ENCODE results near the gene SLC26A4.

The SLC26A4 gene

DNA sequence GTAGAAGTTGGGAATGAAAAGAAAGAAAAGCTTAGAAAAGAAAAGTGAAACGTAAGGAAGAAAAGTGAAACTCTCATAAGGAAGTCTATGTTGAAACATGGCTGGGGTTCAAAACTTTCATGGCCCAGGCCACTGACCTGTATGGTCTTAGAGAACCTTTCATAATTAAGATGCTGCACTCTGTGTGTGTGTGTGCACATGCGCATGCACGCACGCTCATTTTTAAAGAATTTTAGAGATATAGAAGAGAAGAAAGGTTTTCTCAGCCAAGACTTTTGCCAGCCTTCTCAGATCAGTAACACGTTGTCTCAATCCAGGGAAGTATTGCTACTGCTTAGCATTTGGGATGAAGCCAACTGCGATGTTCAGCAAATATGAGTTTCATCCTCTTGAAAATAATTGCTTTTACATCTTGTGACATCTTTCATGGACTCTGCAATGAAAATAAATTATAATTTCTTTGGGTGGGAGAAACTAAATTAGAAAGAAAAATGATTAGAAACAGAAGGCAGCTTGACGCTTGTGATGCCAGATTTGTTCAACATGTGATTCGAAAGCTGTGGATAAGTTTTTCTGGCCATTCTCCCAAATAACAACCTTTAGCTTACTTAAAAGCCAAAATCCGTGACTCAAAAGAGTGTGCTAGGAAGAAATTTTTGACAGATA lies 16.2 kb upstream of the SLC26A4 start:
- Histone ChIP-seq H3K36me3 (ENCODE audit: insufficient read depth, low read length) (no peaks in the 10 kb centered on the region), H3K79me2 (ENCODE audit: insufficient read depth, low read length) (no peaks in the 10 kb centered on the region), H2AFZ (ENCODE audit: low read depth, low read length) (no peak overlapping the region), H3K9me3 (ENCODE audit: insufficient read depth, low read length, severe bottlenecking) (no peaks in the 10 kb centered on the region), H3K27ac (ENCODE audit: low read length) (no peak overlapping the region), H3K4me2 (ENCODE audit: insufficient read depth, low read length) (no peak overlapping the region), H3K4me1 (ENCODE audit: insufficient read depth, low read length) (no peaks in the 10 kb centered on the region), H3K4me3 (ENCODE audit: low read depth in 1 of 2, low read length in 2 of 2) (no peak overlapping the region), H3K27me3 (ENCODE audit: insufficient read depth, low read length, poor library complexity) (no peaks in the 10 kb centered on the region), H4K20me1 (ENCODE audit: insufficient read depth, low read length) (no peaks in the 10 kb centered on the region), H3K9ac (ENCODE audit: low read depth, low read length) (no peak overlapping the region)
- ATAC-seq (ENCODE audit: insufficient read depth, low read depth) = no peak
- TF ChIP-seq, protein P1, sequence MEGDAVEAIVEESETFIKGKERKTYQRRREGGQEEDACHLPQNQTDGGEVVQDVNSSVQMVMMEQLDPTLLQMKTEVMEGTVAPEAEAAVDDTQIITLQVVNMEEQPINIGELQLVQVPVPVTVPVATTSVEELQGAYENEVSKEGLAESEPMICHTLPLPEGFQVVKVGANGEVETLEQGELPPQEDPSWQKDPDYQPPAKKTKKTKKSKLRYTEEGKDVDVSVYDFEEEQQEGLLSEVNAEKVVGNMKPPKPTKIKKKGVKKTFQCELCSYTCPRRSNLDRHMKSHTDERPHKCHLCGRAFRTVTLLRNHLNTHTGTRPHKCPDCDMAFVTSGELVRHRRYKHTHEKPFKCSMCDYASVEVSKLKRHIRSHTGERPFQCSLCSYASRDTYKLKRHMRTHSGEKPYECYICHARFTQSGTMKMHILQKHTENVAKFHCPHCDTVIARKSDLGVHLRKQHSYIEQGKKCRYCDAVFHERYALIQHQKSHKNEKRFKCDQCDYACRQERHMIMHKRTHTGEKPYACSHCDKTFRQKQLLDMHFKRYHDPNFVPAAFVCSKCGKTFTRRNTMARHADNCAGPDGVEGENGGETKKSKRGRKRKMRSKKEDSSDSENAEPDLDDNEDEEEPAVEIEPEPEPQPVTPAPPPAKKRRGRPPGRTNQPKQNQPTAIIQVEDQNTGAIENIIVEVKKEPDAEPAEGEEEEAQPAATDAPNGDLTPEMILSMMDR (IDR thresholded peaks at IDR 0.05; ENCODE audit: borderline replicate concordance, extremely low read depth, low read length, poor library complexity, severe bottlenecking) = no peak
- TF ChIP-seq EZH2 (IDR thresholded peaks at IDR 0.05; ENCODE audit: borderline replicate concordance, low read depth, low read length, severe bottlenecking) = no peak
- DNase-seq = no peak

DNA sequence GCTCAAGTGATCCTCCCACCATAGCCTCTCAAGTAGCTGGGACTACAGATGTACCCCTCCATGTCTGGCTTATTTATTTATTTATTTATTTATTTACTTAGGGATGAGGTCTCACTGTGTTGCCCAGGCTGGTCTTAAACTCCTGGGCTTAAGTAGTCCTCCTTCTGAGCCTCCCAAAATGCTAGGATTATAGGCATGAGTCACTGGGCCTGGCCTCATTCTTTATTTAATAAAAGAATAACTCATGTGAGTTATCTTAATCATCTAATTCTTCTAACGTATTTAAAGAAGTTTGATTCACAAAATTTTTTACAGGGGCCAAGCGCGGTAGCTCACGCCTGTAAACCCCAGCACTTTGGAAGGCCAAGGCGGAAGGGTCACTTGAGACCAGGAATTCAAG lies 8.0 kb upstream of the SLC26A4 start:
- H3K27ac ChIP-seq (ENCODE audit: low read length) = no peak overlapping the region
- no peaks in the 10 kb centered on the region for H3K9me3 ChIP-seq (ENCODE audit: insufficient read depth, low read length, severe bottlenecking)
- no peak overlapping the region for H3K4me3 ChIP-seq (ENCODE audit: low read depth in 1 of 2, low read length in 2 of 2)
- no peak overlapping the region for H3K4me2 ChIP-seq (ENCODE audit: insufficient read depth, low read length)
- DNase-seq (no peak), ATAC-seq (ENCODE audit: insufficient read depth, low read depth) (no peak)
- H3K79me2 ChIP-seq (ENCODE audit: insufficient read depth, low read length) = no peaks in the 10 kb centered on the region
- no peak overlapping the region for H3K9ac ChIP-seq (ENCODE audit: low read depth, low read length)
- no peaks in the 10 kb centered on the region for H3K4me1 ChIP-seq (ENCODE audit: insufficient read depth, low read length)
- no peaks in the 10 kb centered on the region for H4K20me1 ChIP-seq (ENCODE audit: insufficient read depth, low read length)
- H2AFZ ChIP-seq (ENCODE audit: low read depth, low read length) = no peak overlapping the region
- no peaks in the 10 kb centered on the region for H3K36me3 ChIP-seq (ENCODE audit: insufficient read depth, low read length)
- no peaks in the 10 kb centered on the region for H3K27me3 ChIP-seq (ENCODE audit: insufficient read depth, low read length, poor library complexity)
- TF ChIP-seq, protein P1 (IDR thresholded peaks at IDR 0.05; ENCODE audit: borderline replicate concordance, extremely low read depth, low read length, poor library complexity, severe bottlenecking) = no peak
- TF ChIP-seq EZH2 (IDR thresholded peaks at IDR 0.05; ENCODE audit: borderline replicate concordance, low read depth, low read length, severe bottlenecking) = no peak

DNA sequence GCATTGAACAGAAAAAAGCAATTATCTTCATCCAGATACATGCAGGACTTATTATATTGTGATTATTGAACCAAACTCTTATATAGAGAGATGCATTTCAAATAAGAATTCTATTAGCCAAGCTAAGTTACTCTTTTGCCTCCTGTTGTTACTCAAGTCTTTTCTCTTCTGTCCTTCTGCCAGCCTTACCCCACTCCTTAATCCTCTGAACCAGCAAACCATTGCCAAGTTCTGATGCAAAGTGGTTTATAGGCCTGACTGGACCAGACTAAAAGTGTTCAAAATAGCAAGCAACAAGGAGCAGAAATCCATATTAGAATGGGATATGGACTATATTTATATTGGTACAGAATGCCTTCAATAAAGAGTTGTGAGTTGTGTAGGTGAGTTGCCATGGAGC lies 2.2 kb upstream of the SLC26A4 start:
- Histone ChIP-seq H3K36me3 (ENCODE audit: insufficient read depth, low read length) (no peaks in the 10 kb centered on the region), H2AFZ (ENCODE audit: low read depth, low read length) (no peak overlapping the region), H4K20me1 (ENCODE audit: insufficient read depth, low read length) (no peaks in the 10 kb centered on the region), H3K4me3 (ENCODE audit: low read depth in 1 of 2, low read length in 2 of 2) (no peak overlapping the region), H3K9me3 (ENCODE audit: insufficient read depth, low read length, severe bottlenecking) (no peaks in the 10 kb centered on the region), H3K79me2 (ENCODE audit: insufficient read depth, low read length) (no peaks in the 10 kb centered on the region), H3K27me3 (ENCODE audit: insufficient read depth, low read length, poor library complexity) (no peaks in the 10 kb centered on the region), H3K27ac (ENCODE audit: low read length) (no peak overlapping the region), H3K9ac (ENCODE audit: low read depth, low read length) (no peak overlapping the region), H3K4me1 (ENCODE audit: insufficient read depth, low read length) (peaks cover 23% of the 10 kb centered on the region), H3K4me2 (ENCODE audit: insufficient read depth, low read length) (no peak overlapping the region)
- TF ChIP-seq EZH2 (IDR thresholded peaks at IDR 0.05; ENCODE audit: borderline replicate concordance, low read depth, low read length, severe bottlenecking) = no peak
- TF ChIP-seq, protein P1 (IDR thresholded peaks at IDR 0.05; ENCODE audit: borderline replicate concordance, extremely low read depth, low read length, poor library complexity, severe bottlenecking) = no peak
- DNase-seq (no peak), ATAC-seq (ENCODE audit: insufficient read depth, low read depth) (no peak)
